Right renal pelvis (tissue), 4 donors: ENCODE results near the gene NFX1. TPM values are rescaled to one million over a fixed set of nuclear protein-coding genes. Genes with fewer than 3 reads are reported as not detected.
"Not testable (repeated sequence)": the region's sequence is repeated elsewhere in the genome, so short reads cannot be mapped to it uniquely, and the experiment has no call there.

Experiments used
- DNase-seq, 4 donors: peaks; one replicate each; pipeline ENCODE4 v3.0.0-alpha.2; 2013; ENCODE audit warnings: low read depth in 4 of 4, low spot score in 3 of 4, missing footprints in 1 of 4
- polyA plus RNA-seq, 4 donors: library from polyadenylated mRNA; unstranded; fragments of 120-200 nt; gene quantifications; one replicate each; pipeline ENCODE4 v1.2.1, GENCODE V29; 2013; ENCODE audit not compliant: insufficient read length in 4 of 4

The NFX1 gene
- polyA plus RNA-seq, 4 donors: 29.4 to 33.7 (median 32.1) TPM

- no peak for DNase-seq
These were observed 15.7 kb downstream of the NFX1 start for GRCh38 chr9:33306037-33306436.

GRCh38 chr9:33307067-33307466 is 16.8 kb downstream of the NFX1 start:
- no peak for DNase-seq

DNA sequence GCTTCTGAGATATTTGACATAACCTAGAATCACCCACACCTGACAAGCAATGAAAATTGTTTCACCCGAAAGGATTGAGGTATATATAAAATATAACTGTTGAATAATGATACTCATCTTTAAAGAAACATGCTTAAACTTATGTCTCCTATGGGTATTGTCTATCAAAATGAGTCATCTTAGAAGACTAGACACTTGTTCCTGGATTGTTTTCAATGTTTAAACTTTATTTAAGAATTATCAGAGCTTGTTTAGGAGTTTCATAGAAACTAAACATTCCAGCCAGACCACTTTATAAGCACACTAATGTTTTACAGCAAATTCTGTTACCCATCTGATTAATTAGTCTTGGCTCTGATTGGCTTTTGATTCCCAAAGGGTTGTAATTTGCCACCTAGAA is 19.6 kb downstream of the NFX1 start:
- no peak for DNase-seq

DNA sequence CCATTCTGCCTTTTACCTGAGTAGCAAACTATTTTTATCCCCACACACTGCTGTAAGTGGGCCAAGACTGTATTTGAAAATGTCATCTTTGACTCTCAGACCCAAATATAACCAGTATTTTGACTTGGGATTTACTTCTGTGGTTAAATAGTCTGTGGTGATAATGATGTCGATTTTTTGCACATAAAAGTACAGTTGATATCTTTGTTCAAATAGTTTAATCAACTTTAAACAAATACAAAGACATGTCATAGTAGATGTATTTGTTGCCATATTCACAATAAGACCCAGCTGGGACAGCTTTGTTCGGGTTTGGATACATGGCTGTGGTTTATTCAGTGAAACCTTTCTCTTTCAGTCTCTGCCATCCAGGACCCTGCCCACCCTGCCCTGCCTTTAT is 20.4 kb downstream of the NFX1 start:
- no peak for DNase-seq

DNA sequence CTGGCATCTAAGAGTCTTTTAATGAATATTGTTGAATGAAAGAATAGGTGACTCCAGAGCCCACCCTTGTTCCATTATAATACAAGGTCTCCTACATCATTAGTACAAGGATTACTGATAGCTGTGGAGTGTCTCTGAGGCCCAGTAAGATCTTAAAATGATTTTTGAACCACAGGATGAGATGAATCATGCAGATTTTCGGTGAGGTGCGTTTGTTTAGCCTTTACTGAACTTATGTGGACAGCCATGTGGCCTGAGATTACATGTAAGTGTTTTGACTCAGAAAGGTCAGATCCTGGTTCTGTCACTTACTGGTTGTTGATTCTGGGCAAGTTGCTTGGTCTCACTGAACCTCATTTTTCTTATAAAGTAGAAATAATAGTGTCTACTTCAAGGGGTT is 21.6 kb downstream of the NFX1 start:
- DNase-seq: no peak

- no peak for DNase-seq
These were observed 25.1 kb downstream of the NFX1 start for GRCh38 chr9:33315371-33315770.

DNA sequence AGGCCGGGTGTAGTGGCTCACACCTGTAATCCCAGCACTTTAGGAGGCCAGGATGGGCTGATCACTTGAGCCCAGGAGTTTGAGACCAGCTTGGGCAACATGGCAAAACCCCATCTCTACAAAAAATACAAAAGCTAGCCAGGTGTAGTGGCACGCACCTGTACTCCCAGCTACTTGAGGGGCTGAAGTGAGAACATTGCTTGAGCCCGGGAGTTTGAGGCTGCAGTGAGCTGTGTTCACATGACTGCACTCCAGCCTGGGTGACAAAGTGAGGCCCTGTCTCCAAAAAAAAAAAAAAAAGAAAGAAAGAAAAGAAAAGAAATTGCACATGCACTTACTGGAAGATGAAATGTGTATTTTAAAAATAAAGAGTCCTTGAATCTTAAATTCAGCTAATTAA is 26.8 kb downstream of the NFX1 start:
- DNase-seq: not testable (repeated sequence)

DNA sequence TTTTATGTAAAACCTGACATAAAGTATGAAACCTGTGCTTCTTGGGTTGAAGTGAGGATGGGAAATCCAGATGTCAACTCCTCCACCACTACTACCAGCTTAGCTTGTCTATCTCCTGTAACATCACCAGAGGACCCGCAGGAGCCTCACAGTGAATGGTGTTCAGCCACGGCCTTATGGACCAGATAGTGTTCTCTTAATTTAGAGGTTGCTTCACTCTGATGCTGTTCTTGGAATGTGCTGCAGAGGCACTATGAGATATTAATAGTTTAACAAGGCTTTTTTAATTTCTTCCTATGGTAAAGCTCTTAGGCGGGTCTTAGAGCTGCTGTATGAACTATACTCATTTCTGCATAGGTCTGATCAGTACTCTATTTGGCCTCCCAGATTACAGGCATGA is 27.9 kb downstream of the NFX1 start:
- DNase-seq: no peak

DNA sequence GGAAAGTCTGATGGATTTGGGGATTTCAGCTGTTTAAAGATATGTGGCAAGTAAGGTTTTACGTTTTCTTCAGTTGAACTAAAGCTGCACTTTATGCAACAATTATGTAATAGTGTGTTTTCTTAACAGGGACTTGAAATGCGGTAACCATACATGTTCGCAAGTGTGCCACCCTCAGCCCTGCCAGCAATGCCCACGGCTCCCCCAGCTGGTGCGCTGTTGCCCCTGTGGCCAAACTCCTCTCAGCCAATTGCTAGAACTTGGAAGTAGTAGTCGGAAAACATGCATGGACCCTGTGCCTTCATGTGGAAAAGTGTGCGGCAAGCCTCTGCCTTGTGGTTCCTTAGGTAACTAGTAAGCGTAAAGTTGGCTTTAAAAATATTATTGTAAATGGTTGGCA is 28.5 kb downstream of the NFX1 start:
- no peak for DNase-seq

GRCh38 chr9:33320230-33320567 is 29.9 kb downstream of the NFX1 start:
- DNase-seq: no peak

DNA sequence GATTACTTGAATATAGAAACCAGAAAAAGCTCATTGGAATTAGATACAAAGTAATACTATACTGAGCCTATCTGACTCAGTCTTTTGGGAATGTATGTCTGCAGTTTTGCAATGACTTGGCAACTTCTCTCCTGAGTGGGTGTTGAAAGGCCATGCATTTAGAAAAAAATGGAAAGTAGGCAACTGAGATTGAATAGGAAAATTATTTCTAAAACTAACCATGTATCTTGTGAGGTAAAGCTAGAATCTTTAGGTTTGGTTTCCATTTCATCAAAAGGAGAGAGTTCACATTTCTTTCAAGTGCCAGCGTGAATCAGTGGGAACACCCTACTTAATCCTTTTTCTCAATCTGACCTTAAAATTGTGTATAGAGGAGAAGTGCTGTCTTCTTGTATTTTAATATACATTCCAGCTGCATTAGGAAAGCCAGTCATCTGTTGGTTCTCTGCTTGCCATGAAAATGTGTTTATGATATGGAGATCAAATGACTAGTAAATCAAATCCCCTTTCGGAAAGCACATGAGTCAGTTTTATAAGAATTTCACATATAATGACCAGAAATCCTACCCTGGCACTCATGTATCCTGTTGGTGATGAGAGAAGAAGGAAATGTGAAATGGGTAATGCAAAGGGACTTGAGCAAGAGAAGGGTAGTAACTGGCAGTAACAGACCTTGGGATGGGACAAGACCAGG is 30.4 kb downstream of the NFX1 start:
- DNase-seq: no peak

- peak in 2 of 4 donors; percentile 10 to 28 for DNase-seq
These were observed 38.8 kb downstream of the NFX1 start for GRCh38 chr9:33329117-33329563.

- no peak for DNase-seq
These were observed 39.7 kb downstream of the NFX1 start for GRCh38 chr9:33329979-33330378.

DNA sequence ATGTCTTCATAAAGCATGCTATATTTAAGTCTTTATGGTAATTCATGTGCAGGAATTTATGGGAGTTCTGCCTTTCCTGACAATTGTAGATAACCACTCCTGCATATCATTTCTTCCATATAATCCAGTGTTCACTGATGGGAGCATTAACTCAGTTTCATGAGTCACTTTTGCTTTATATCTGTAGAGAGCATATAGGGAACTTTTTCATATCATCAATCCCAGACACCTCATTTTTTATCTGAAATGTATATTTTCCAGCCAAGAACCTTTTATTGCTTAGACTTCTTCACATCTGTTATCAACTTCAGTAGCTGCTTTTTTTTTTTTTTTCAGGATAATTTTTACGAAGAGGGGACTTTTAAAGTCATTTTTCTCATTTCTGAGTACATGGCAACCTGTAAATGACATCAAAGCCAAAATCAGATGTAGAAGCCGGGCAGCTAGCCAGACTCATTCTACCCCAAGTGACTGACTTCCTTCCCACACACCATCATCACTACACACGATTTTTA is 41.1 kb downstream of the NFX1 start:
- DNase-seq: no peak

GRCh38 chr9:33332011-33332410 is 41.7 kb downstream of the NFX1 start:
- DNase-seq: no peak

DNA sequence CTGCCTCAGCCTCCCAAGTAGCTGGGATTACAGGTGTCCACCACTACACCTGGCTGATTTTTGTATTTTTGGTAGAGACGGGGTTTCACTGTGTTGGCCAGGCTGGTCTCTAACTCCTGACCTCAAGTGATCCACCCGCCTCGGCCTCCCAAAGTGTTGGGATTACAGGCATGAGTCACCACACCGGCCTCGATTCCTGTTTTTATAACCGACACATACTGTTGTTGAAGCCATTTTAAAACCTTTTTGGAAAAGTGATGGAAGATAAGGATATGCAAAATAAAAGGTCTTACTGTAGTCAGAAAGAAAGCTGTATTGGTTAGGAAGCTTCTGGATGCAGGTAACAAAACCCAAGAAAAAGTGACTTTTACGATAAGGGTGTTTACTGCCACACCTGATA is 42.6 kb downstream of the NFX1 start:
- DNase-seq: not testable (repeated sequence)

DNA sequence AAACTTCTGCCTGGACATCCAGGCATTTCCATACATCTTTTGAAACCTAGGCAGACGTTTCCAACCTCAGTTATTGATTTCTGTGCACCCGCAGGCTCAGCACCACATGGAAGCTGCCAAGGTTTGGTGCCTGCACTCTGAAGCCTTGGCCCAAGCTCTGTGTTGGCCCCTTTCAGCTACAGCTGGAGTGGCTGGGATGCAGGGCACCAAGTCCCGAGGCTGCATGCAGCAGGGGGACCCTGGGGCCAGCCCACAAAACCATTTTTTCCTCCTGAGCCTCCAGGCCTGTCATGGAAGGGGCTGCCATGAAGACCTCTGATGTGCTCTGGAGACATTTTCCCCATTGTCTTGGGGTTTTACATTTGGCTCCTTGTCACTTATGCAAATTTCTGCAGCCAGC is 49.9 kb downstream of the NFX1 start:
- no peak for DNase-seq

- DNase-seq: no peak
These were observed 50.9 kb downstream of the NFX1 start for GRCh38 chr9:33341182-33341581.

GRCh38 chr9:33344145-33344544 is 53.8 kb downstream of the NFX1 start:
- no peak for DNase-seq

- DNase-seq: no peak
These were observed 56.2 kb downstream of the NFX1 start for GRCh38 chr9:33346564-33346963.

DNA sequence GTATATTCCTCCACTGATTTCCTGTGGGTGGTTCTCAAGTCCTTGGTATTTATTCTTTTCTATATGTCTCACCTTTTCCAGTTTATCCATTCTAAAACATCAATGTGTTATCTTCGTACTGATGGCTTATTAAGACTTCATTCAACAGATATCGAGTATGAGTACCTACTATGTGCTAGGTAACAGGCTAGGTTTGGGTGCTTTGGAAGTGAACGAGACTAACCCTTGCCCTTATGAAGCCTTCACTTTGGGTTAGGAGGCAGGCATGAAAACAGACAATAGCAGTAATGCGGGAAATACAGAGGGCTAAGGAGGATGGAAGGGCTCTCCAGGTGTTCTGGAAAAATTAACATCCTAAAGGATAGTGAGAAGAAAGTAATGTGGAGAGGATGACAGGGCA is 58.7 kb downstream of the NFX1 start:
- DNase-seq: no peak

DNA sequence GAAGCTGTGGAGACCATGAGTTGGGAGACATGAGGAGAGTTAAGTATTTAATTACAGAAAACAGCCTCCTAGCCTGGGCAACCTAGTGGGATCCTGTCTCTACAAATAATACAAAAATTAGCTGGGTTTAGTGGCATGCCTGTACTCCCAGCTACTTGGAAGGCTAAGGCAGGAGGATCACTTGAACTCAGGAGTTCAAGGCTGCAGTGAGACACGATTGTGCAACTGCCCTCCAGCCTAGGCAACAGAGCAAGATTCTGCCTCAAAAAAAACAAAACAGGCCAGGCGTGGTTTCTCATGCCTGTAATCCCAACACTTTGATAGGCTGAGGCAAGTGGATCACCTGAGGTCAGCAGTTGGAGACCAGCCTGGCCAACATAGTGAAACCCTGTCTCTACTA is 59.4 kb downstream of the NFX1 start:
- no peak for DNase-seq

DNA sequence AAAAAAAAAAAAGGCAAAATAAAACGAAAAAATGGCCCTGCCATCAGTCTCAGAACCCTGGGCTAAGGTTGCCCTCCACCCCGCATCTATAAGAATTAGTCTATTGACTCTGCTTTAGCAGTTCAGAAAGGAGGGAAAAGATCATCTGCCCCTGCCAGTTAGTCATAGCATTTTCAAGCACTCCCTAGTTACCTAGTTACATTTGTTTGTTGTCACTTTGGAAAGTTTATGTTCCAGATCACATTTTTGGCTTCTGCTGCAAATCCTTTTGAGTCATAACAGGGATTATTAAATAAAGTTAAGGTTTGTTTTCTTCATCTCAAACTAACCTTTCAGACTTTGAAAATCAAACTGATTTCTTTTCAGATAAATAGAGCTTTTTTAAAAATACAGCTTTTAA is 60.0 kb downstream of the NFX1 start:
- no peak for DNase-seq
